ENCODE measurements around the gene LRIT2. TPM values are rescaled to one million over a fixed set of nuclear protein-coding genes. Genes with fewer than 3 reads are reported as not detected.
A peak's percentile ranks its signal among the peaks of the same experiment; 100 is the strongest.

Gene LRIT2
- total RNA-seq, 2 experiments from 2014 or later, result not detected

DNA sequence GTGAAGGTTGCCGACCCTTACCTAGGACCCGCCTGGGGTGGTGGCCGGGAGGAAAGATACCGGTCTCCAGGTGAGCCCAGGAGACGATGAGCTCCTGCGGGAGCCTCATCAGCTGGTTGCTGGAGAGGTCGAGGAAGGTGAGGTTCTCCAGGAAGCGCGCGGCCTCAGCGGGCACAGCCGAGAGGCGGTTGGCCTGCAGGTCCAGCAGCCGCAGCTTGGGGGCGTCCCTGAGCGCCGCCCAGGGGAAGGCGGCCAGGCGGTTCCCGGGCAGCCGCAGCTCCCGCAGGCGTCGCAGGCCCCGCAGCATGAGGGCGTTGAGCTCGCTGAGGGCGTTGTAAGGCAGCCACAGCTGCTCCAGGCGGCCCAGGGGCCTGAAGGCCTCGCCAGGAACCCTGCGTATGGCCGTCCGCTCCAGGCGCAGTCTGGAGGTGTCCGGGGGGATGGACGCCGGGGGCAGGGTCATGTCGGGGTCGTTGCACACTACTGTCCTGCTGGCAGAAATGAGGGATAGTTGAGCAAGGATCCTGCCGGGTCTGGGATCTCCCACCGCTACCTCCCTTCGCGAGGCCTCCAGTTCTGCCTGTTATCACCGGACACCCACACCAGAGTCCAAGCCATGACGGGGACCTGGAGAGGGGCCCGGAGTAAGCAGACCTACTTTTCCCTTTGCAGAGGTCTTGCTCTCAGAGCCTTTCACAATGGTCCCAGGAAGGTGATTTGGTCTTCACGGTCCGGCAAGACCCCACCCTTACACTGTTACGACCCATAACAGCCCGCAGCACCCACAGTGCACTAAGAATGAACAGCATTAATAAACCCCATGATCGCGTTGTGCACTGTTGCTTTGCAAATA, 12.1 kb upstream of the LRIT2 start:
- Mint-ChIP-seq H3K4me3 (no peak overlapping the region), H3K27me3 (peaks cover 17% of the 10 kb centered on the region), H3K9me3 (no peaks in the 10 kb centered on the region), H3K36me3 (ENCODE audit: low read depth) (no peaks in the 10 kb centered on the region), H3K27ac (no peak overlapping the region), H3K4me1 (ENCODE audit: low read depth) (no peaks in the 10 kb centered on the region)
- peak; percentile 53 for ATAC-seq
- ChIA-PET CTCF (interaction anchor here (0.8 to 1.9 kb wide), 9 partner anchors 9 to 303 kb away, joined by 3 to 8 read pairs (median 3); no protein-coding TSS in a partner anchor), POLR2A (interaction anchor here (0.6 kb wide), 3 partner anchors 117 to 1380 kb away, joined by 3 read pairs; no protein-coding TSS in a partner anchor)
- no peak for DNase-seq
- TF ChIP-seq, protein P1, sequence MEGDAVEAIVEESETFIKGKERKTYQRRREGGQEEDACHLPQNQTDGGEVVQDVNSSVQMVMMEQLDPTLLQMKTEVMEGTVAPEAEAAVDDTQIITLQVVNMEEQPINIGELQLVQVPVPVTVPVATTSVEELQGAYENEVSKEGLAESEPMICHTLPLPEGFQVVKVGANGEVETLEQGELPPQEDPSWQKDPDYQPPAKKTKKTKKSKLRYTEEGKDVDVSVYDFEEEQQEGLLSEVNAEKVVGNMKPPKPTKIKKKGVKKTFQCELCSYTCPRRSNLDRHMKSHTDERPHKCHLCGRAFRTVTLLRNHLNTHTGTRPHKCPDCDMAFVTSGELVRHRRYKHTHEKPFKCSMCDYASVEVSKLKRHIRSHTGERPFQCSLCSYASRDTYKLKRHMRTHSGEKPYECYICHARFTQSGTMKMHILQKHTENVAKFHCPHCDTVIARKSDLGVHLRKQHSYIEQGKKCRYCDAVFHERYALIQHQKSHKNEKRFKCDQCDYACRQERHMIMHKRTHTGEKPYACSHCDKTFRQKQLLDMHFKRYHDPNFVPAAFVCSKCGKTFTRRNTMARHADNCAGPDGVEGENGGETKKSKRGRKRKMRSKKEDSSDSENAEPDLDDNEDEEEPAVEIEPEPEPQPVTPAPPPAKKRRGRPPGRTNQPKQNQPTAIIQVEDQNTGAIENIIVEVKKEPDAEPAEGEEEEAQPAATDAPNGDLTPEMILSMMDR (IDR thresholded peaks at IDR 0.05), result peak; percentile 53
- intact Hi-C loops (cut with micrococcal nuclease), result no loop called here

DNA sequence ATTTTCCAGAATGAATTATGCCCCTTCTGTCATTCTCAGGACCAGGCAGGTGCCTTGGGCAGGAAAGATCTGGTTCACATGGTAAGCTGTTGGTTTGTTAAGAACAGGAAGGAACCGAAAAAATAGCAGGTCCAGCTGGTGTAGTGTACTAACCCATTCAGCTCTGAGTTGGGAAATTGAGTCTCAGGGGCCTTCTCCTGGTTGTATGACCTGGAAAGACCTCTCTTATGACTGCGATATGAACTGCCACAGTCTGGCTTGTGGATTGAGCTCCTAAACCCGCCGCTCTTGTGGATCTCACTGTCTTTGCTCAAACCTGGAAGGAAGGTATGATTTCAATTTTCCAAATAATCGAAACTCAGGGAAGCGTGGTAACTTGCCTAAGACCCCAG, 11.5 kb upstream of the LRIT2 start:
- ATAC-seq (no peak), DNase-seq (no peak)
- Mint-ChIP-seq H3K4me3 (no peak overlapping the region), H3K27ac (no peak overlapping the region), H3K36me3 (ENCODE audit: low read depth) (no peaks in the 10 kb centered on the region), H3K4me1 (ENCODE audit: low read depth) (no peaks in the 10 kb centered on the region), H3K27me3 (peaks cover 17% of the 10 kb centered on the region), H3K9me3 (no peaks in the 10 kb centered on the region)
- intact Hi-C loops (cut with micrococcal nuclease), result no loop called here
- CTCF ChIA-PET, result interaction anchor here (0.8 to 1.9 kb wide), 9 partner anchors 9 to 304 kb away, joined by 3 to 8 read pairs (median 3); no protein-coding TSS in a partner anchor
- TF ChIP-seq, protein P1 (IDR thresholded peaks at IDR 0.05), result no peak
- POLR2A ChIA-PET, result interaction anchor here (0.6 kb wide), 1 partner anchor 1380 kb away, joined by 3 read pairs; no protein-coding TSS in a partner anchor

DNA sequence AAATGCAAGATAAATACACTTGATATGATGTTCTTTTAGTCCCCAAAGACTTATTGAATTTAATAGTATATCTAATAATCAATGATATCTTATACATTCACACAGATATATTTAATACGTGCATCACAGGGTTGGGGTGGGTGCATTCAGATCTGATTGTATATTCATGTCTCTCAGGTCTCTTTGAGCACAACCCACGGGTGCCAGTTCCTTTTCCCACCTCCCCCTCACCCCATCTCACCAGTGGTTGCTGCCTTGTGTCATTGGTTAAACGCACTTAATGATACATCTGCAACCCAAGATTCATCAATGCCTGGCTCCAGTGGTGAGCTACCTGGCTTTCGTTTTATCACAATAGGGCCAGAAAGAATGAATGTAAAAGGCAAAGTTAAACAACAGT, 9.8 kb upstream of the LRIT2 start:
- intact Hi-C loops (cut with micrococcal nuclease), result no loop called here
- ChIA-PET CTCF (no interaction called here), POLR2A (no interaction called here)
- Mint-ChIP-seq H3K9me3 (no peaks in the 10 kb centered on the region), H3K27ac (no peak overlapping the region), H3K4me1 (ENCODE audit: low read depth) (no peaks in the 10 kb centered on the region), H3K4me3 (no peak overlapping the region), H3K36me3 (ENCODE audit: low read depth) (no peaks in the 10 kb centered on the region), H3K27me3 (peaks cover 26% of the 10 kb centered on the region)
- TF ChIP-seq, protein P1 (IDR thresholded peaks at IDR 0.05), result no peak
- no peak for DNase-seq
- no peak for ATAC-seq

DNA sequence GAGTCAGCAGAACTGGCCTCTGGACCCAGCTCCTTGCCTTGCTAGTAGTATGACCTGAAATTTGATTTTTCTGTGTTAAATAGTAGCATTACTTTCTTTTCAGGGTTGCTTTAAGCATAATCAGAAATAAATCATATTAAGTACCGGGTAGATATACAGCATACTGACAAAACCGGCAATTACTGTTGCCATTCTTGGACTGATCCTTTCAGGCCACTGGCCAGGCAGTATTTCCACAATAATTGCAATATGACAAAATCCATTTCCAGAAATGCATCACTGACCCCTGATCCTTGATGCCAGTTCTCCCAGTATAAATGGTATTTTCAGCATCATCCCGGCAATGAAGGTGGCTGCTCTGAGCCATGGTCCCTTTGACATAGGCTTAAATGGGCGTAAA, 9.1 kb upstream of the LRIT2 start:
- H3K27ac Mint-ChIP-seq, result no peak overlapping the region
- TF ChIP-seq, protein P1 (IDR thresholded peaks at IDR 0.05), result no peak
- ChIA-PET CTCF (no interaction called here), POLR2A (no interaction called here)
- H3K4me1 Mint-ChIP-seq (ENCODE audit: low read depth), result no peaks in the 10 kb centered on the region
- H3K27me3 Mint-ChIP-seq, result peaks cover 26% of the 10 kb centered on the region
- H3K9me3 Mint-ChIP-seq, result no peaks in the 10 kb centered on the region
- no peak for ATAC-seq
- no peaks in the 10 kb centered on the region for H3K36me3 Mint-ChIP-seq (ENCODE audit: low read depth)
- no peak for DNase-seq
- intact Hi-C loops (cut with micrococcal nuclease), result no loop called here
- no peak overlapping the region for H3K4me3 Mint-ChIP-seq

DNA sequence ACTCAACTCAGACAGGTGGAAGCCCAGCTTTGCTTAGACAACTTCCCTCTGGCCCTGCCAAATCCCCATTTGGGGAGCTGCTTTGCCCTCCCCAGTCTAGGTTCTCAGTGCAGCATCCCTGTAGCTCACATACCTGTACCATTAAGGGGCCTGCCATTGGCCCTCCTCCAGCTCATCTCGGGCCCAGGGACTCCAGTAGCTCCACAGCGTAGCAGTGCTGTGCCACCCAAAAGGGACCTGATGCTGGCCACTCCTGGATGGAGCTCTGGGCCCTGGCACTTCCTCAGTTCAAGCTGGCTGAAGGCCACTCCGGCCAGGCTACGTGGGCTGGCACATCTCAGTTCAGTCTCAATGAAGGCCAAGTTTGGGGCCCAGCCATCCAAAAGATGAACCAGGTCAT, 8.6 kb upstream of the LRIT2 start:
- CTCF ChIA-PET, result no interaction called here
- H3K36me3 Mint-ChIP-seq (ENCODE audit: low read depth), result no peaks in the 10 kb centered on the region
- intact Hi-C loops (cut with micrococcal nuclease), result no loop called here
- H3K4me1 Mint-ChIP-seq (ENCODE audit: low read depth), result no peaks in the 10 kb centered on the region
- peaks cover 30% of the 10 kb centered on the region for H3K27me3 Mint-ChIP-seq
- no peaks in the 10 kb centered on the region for H3K9me3 Mint-ChIP-seq
- DNase-seq, result no peak
- H3K4me3 Mint-ChIP-seq, result no peak overlapping the region
- ATAC-seq, result no peak
- POLR2A ChIA-PET, result interaction anchor here (0.8 kb wide), 1 partner anchor 306 kb away, joined by 3 read pairs; no protein-coding TSS in a partner anchor
- H3K27ac Mint-ChIP-seq, result no peak overlapping the region
- TF ChIP-seq, protein P1 (IDR thresholded peaks at IDR 0.05), result no peak
